H1 (cell line): Measurements from ENCODE around the gene RPL31. TPM values are rescaled to one million over a fixed set of nuclear protein-coding genes. Genes with fewer than 3 reads are reported as not detected.

ENCODE experiments used
- CTCF ChIA-PET: fragments of 300-600 bp; sonication (Branson Sonifier 250); formaldehyde crosslinking; loops from one replicate; lab custom pipeline; 2021; ENCODE audit not compliant: partially characterized antibody; lab: Charles Lee
- POLR2A ChIA-PET: fragments of 300-600 bp; sonication (Branson Sonifier 250); formaldehyde crosslinking; loops from one replicate; lab custom pipeline; 2021; ENCODE audit warnings: inconsistent platforms; ENCODE audit not compliant: partially characterized antibody; lab: Charles Lee
- DNase-seq, 2 experiments: peaks; one replicate each; pipeline versions ENCODE4 v3.0.0 to v3.0.0-alpha.2; 2010 to 2022; ENCODE audit warnings: low spot score in 2 of 2, low read depth in 1 of 2, mixed read lengths in 1 of 2
- FAIRE-seq: peaks from 2 replicates; lab custom pipeline; 2011; peaks lifted over from hg19 to GRCh38; lab: Jason Lieb, UNC
- H2AFZ ChIP-seq: 2 replicates; pipeline ENCODE4 v1.8.1; 2012; ENCODE audit warnings: low read length, inconsistent platforms
- H2AK5ac ChIP-seq: 2 replicates; pipeline ENCODE4 v1.6.1; 2013; ENCODE audit warnings: low read depth, low read length
- H2BK120ac ChIP-seq: replicated peaks from 2 replicates; pipeline ENCODE3; 2013; ENCODE audit warnings: low read depth, low read length, inconsistent platforms
- H2BK12ac ChIP-seq: 2 replicates; pipeline ENCODE4 v1.6.1; 2013; ENCODE audit warnings: low read depth, low read length
- H2BK15ac ChIP-seq: 2 replicates; pipeline ENCODE4 v1.6.1; 2013; ENCODE audit warnings: low read length
- H2BK20ac ChIP-seq: 2 replicates; pipeline ENCODE4 v1.6.1; 2013; ENCODE audit warnings: low read length
- H2BK5ac ChIP-seq: 2 replicates; pipeline ENCODE4 v1.6.1; 2013; ENCODE audit warnings: low read depth, low read length
- H3K14ac ChIP-seq: 2 replicates; pipeline ENCODE4 v1.6.1; 2013; ENCODE audit warnings: inconsistent platforms; ENCODE audit not compliant: insufficient read length
- H3K18ac ChIP-seq: 2 replicates; pipeline ENCODE4 v1.6.1; 2013; ENCODE audit warnings: low read length; ENCODE audit errors: extremely low read depth
- H3K23ac ChIP-seq: 2 replicates; pipeline ENCODE4 v1.6.1; 2013; ENCODE audit warnings: inconsistent platforms; ENCODE audit not compliant: insufficient read length
- H3K23me2 ChIP-seq: 2 replicates; pipeline ENCODE4 v1.6.1; 2013; ENCODE audit warnings: low read depth, low read length
- H3K27ac ChIP-seq: 2 replicates; pipeline ENCODE4 v1.6.1; 2011; ENCODE audit warnings: low read depth, low read length, inconsistent platforms
- H3K27me3 ChIP-seq, 4 experiments: replicated peaks in 1 of 4; 1 replicate in 1 of 4; 2 replicates in 3 of 4; pipeline versions ENCODE4 v1.6.1 to v1.8.1; 2011 to 2013; ENCODE audit warnings: low read length in 3 of 4, mild to moderate bottlenecking in 3 of 4, inconsistent platforms in 2 of 4, mixed read lengths in 2 of 4, moderate library complexity in 1 of 4; ENCODE audit not compliant: control insufficient read depth in 3 of 4, insufficient read depth in 3 of 4; ENCODE audit errors: extremely low read depth in 1 of 4
- H3K36me3 ChIP-seq, 4 experiments: 2 replicates each; pipeline versions ENCODE4 v1.6.1 to v1.8.1; 2011 to 2013; ENCODE audit warnings: mild to moderate bottlenecking in 4 of 4, low read length in 3 of 4, moderate library complexity in 2 of 4, control low read depth in 1 of 4, inconsistent platforms in 1 of 4; ENCODE audit not compliant: insufficient read depth in 4 of 4, control insufficient read depth in 2 of 4
- H3K4ac ChIP-seq: replicated peaks from 2 replicates; pipeline ENCODE3; 2013; ENCODE audit warnings: low read length, low read depth, mixed read lengths, inconsistent platforms; ENCODE audit not compliant: insufficient read length
- H3K4me1 ChIP-seq, 4 experiments: replicated peaks in 1 of 4; 1 replicate in 1 of 4; 2 replicates in 3 of 4; pipeline versions ENCODE4 v1.6.1 to v1.8.1; 2011 to 2013; ENCODE audit warnings: low read length in 3 of 4, inconsistent platforms in 2 of 4, mixed read lengths in 1 of 4; ENCODE audit not compliant: insufficient read depth in 4 of 4, control insufficient read depth in 3 of 4
- H3K4me2 ChIP-seq, 2 experiments: 2 replicates each; pipeline versions ENCODE4 v1.6.1 to v1.8.1; 2011 to 2013; ENCODE audit warnings: low read depth in 2 of 2, low read length in 2 of 2, control low read depth in 1 of 2, inconsistent platforms in 1 of 2, mild to moderate bottlenecking in 1 of 2; ENCODE audit not compliant: insufficient read depth in 1 of 2
- H3K4me3 ChIP-seq, 4 experiments: fragments of 200-600, 300-600 bp in 1 of 4; sonication (generic), shearing (Covaris generic), sonication (Bioruptor Twin) in 1 of 4; 2 replicates each; pipeline versions ENCODE4 v1.5.1 to v1.8.1; 2011 to 2016; ENCODE audit warnings: low read length in 4 of 4, low read depth in 3 of 4, control low read depth in 2 of 4, inconsistent platforms in 2 of 4, mild to moderate bottlenecking in 2 of 4, mixed read lengths in 1 of 4, moderate library complexity in 1 of 4; ENCODE audit not compliant: insufficient read depth in 2 of 4; ENCODE audit errors: extremely low read depth in 1 of 4
- H3K56ac ChIP-seq: replicated peaks from 2 replicates; pipeline ENCODE3; 2013; ENCODE audit warnings: low read depth, mild to moderate bottlenecking, mixed read lengths, low read length, inconsistent platforms; ENCODE audit not compliant: insufficient read length
- H3K79me1 ChIP-seq: 2 replicates; pipeline ENCODE4 v1.6.1; 2013; ENCODE audit warnings: low read depth, low read length, control low read depth
- H3K79me2 ChIP-seq, 2 experiments: 2 replicates each; pipeline versions ENCODE4 v1.6.1 to v1.8.1; 2012 to 2013; ENCODE audit warnings: low read length in 2 of 2, mild to moderate bottlenecking in 2 of 2, inconsistent platforms in 1 of 2; ENCODE audit not compliant: insufficient read depth in 2 of 2, control insufficient read depth in 1 of 2
- H3K9ac ChIP-seq, 4 experiments: replicated peaks in 1 of 4; 1 replicate in 1 of 4; 2 replicates in 3 of 4; pipeline versions ENCODE4 v1.6.1 to v1.8.1; 2011 to 2013; ENCODE audit warnings: low read depth in 3 of 4, low read length in 3 of 4, control low read depth in 2 of 4, mild to moderate bottlenecking in 2 of 4, moderate library complexity in 2 of 4, inconsistent platforms in 1 of 4; ENCODE audit errors: extremely low read depth in 1 of 4
- H3K9me3 ChIP-seq, 2 experiments: 2 replicates each; pipeline versions ENCODE4 v1.6.1 to v1.8.1; 2012 to 2013; ENCODE audit warnings: mild to moderate bottlenecking in 2 of 2, moderate library complexity in 2 of 2, control low read depth in 1 of 2, inconsistent platforms in 1 of 2, low read depth in 1 of 2, low read length in 1 of 2, mixed read lengths in 1 of 2; ENCODE audit not compliant: insufficient read depth in 2 of 2
- H4K20me1 ChIP-seq, 2 experiments: replicated peaks in 1 of 2; 2 replicates each; pipeline versions ENCODE3 to v1.8.1; 2011 to 2013; ENCODE audit warnings: inconsistent platforms in 2 of 2, low read length in 2 of 2, mild to moderate bottlenecking in 1 of 2; ENCODE audit not compliant: insufficient read depth in 2 of 2, control insufficient read depth in 1 of 2
- H4K5ac ChIP-seq: 2 replicates; pipeline ENCODE4 v1.6.1; 2013; ENCODE audit warnings: low read length, low read depth, mixed read lengths, inconsistent platforms; ENCODE audit not compliant: insufficient read length
- H4K8ac ChIP-seq: 2 replicates; pipeline ENCODE4 v1.8.0; 2013; ENCODE audit warnings: mild to moderate bottlenecking, moderate library complexity, low read length, inconsistent platforms; ENCODE audit not compliant: insufficient read depth; ENCODE audit errors: extremely low read depth
- H4K91ac ChIP-seq: replicated peaks from 2 replicates; pipeline ENCODE3; 2013; ENCODE audit warnings: low read length, mixed read lengths, inconsistent platforms; ENCODE audit not compliant: insufficient read length
- ASH2L ChIP-seq: fragments of 200-600, 300-600 bp; sonication (generic); IDR thresholded peaks from one replicate; pipeline ENCODE4 v1.7.1; 2017; ENCODE audit warnings: low read length
- CBX5 ChIP-seq: fragments of 300-800, 300-1000 bp; sonication (generic); IDR thresholded peaks from 2 replicates; pipeline ENCODE4 v1.7.1; 2016; ENCODE audit warnings: antibody characterized with exemption, low read length, low read depth
- CTBP2 ChIP-seq: IDR thresholded peaks from 2 replicates; pipeline ENCODE4 v1.7.0; 2011; ENCODE audit warnings: borderline replicate concordance, mild to moderate bottlenecking, moderate library complexity, mixed read lengths, low read length; ENCODE audit not compliant: insufficient read depth, insufficient read length
- EP300 ChIP-seq, 2 experiments: IDR thresholded peaks; 1 replicate in 1 of 2; 2 replicates in 1 of 2; pipeline ENCODE4 v1.6.1; 2011 to 2012; ENCODE audit warnings: low read depth in 2 of 2, low read length in 2 of 2, mild to moderate bottlenecking in 2 of 2, borderline replicate concordance in 1 of 2, inconsistent platforms in 1 of 2, moderate library complexity in 1 of 2
- GABPA ChIP-seq: IDR thresholded peaks from 2 replicates; pipeline ENCODE4 v1.6.1; 2011; ENCODE audit warnings: mild to moderate bottlenecking, low read length, moderate library complexity, borderline replicate concordance; ENCODE audit not compliant: insufficient read depth
- GTF2F1 ChIP-seq: IDR thresholded peaks from 2 replicates; pipeline ENCODE4 v1.6.1; 2012; ENCODE audit warnings: low read depth, low read length, improper control_type of control experiment, borderline replicate concordance
- NRF1 ChIP-seq: IDR thresholded peaks from 2 replicates; pipeline ENCODE4 v1.6.1; 2011; ENCODE audit warnings: mild to moderate bottlenecking, low read depth, low read length, improper control_type of control experiment
- RNF2 ChIP-seq: fragments of 200-900, 300-1000 bp; sonication (generic); IDR thresholded peaks from 2 replicates; pipeline ENCODE4 v1.7.1; 2016; ENCODE audit warnings: borderline replicate concordance, low read depth, mild to moderate bottlenecking, antibody characterized with exemption, low read length; ENCODE audit not compliant: poor library complexity, severe bottlenecking; ENCODE audit errors: missing control alignments
- TBP ChIP-seq: IDR thresholded peaks from 2 replicates; pipeline ENCODE4 v1.6.1; 2011; ENCODE audit warnings: low read depth, low read length, improper control_type of control experiment
- TCF12 ChIP-seq: IDR thresholded peaks from 2 replicates; pipeline ENCODE4 v1.6.1; 2011; ENCODE audit warnings: low read depth, mild to moderate bottlenecking, low read length
- WGBS, 2 experiments: shearing (Covaris generic) in 1 of 2; methylation state at CpG; one replicate each; pipeline versions ENCODE4 v1.1.6 to v1.1.7; 2013 to 2015; ENCODE audit warnings: low lambda C conversion rate in 2 of 2, mixed read lengths in 2 of 2, inconsistent platforms in 1 of 2, low coverage in 1 of 2, missing lambda C conversion rate in 1 of 2; ENCODE audit not compliant: insufficient replicate concordance in 2 of 2, insufficient coverage in 1 of 2, insufficient read length in 1 of 2; ENCODE audit errors: extremely low coverage in 1 of 2, missing lambda C conversion rate in 1 of 2; 5-methylcytosine and 5-hydroxymethylcytosine counted together
- polyA plus RNA-seq, 7 experiments: library from polyadenylated mRNA; depleted of rRNA in 3 of 7; stranded (reverse) in 5 of 7; unstranded in 2 of 7; fragments of >200 nt in 5 of 7; fragments of 200-250 nt in 2 of 7; gene quantifications; 1 replicate in 5 of 7; 2 replicates in 1 of 7; 4 replicates in 1 of 7; pipeline versions ENCODE4 v1.2.1 to v1.2.3, GENCODE V29; 2011 to 2013; ENCODE audit warnings: missing spikeins in 2 of 7, mixed read lengths in 2 of 7
- total RNA-seq: library from RNA; stranded (reverse); fragmentation: NEBNext Ultra II Directional; extraction: Animal tissue kit (Norgen Biotek cat#: 25700); gene quantifications from 2 replicates; pipeline ENCODE4 v1.2.1, GENCODE V29; 2021
- TF ChIP-seq, protein P1 (sequence below): IDR thresholded peaks from 2 replicates; pipeline ENCODE4 v1.6.1; 2012; ENCODE audit warnings: low read length, inconsistent platforms

Gene RPL31
- total and polyA plus RNA-seq, 2 of the 8 experiments (the other 6 are each of a cell fraction or from before 2014, with no cell fraction given), result 1,463 to 1,722 TPM

DNA sequence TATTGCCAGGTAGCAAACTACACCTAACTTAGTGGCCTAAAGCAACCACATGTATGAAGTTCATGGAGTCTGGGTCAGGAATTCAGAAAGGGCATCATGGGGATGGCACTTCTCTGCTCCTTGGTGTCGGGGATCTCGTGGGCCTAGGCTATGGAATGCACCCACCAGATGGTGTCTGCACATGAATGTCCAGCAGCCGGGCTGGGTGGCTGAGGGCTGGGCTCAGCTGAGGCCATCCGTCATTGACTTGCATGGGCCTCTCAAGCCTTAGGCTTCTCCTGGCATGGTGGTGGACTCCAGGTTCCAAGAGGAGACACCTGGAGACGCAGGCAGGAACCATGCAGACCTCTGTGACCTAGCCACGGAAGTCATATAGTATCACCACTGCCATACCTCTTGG is 26.0 kb upstream of the RPL31 start:
- Histone ChIP-seq H3K9me3 (no peaks in the 10 kb centered on the region), H2BK20ac (no peak overlapping the region), H2AFZ (no peak overlapping the region), H3K79me1 (no peaks in the 10 kb centered on the region), H3K36me3 (no peaks in the 10 kb centered on the region), H3K56ac (no peak overlapping the region), H3K4ac (no peak overlapping the region), H3K4me2 (no peak overlapping the region), H4K91ac (no peak overlapping the region), H2BK120ac (no peak overlapping the region), H2AK5ac (no peak overlapping the region), H3K4me3 (no peak overlapping the region), H3K27me3 (no peaks in the 10 kb centered on the region), H3K27ac (no peak overlapping the region), H3K9ac (no peak overlapping the region), H3K4me1 (peaks cover 0 to 2% (median 0%) of the 10 kb centered on the region in 4 experiments; a peak in 2 of 7 replicates), H3K18ac (no peak overlapping the region), H3K14ac (no peak overlapping the region), H2BK15ac (no peak overlapping the region), H2BK12ac (no peak overlapping the region), H4K8ac (no peak overlapping the region; the same call in 1 of the 2 replicates), H3K79me2 (no peaks in the 10 kb centered on the region), H4K5ac (no peak overlapping the region), H2BK5ac (no peak overlapping the region), H4K20me1 (no peaks in the 10 kb centered on the region), H3K23me2 (no peaks in the 10 kb centered on the region), H3K23ac (no peak overlapping the region)
- DNase-seq, result no peak
- FAIRE-seq, result no peak
- ChIA-PET POLR2A (interaction anchor here (3.2 kb wide), 1 partner anchor 27 kb away, joined by 12 read pairs; the partner anchor contains the start of gene RPL31), CTCF (interaction anchor here (0.7 to 1.9 kb wide), 8 partner anchors 9 to 370 kb away, joined by 3 to 9 read pairs (median 4); no protein-coding TSS in a partner anchor)
- WGBS, 2 experiments, result 91% methylated on average over 6 of the region's 6 CpGs; no CpG with 5 or more reads in 1 of the 2 experiments
- TF ChIP-seq CBX5 (no peak), RNF2 (no peak), CTBP2 (no peak), GTF2F1 (no peak), EP300 (IDR thresholded peaks at IDR 0.05; ENCODE audit: borderline replicate concordance in 1 of 2, low read depth in 2 of 2, low read length in 2 of 2) (no peak), ASH2L (no peak), TCF12 (no peak), NRF1 (no peak), TBP (no peak), GABPA (no peak)
- TF ChIP-seq, protein P1, sequence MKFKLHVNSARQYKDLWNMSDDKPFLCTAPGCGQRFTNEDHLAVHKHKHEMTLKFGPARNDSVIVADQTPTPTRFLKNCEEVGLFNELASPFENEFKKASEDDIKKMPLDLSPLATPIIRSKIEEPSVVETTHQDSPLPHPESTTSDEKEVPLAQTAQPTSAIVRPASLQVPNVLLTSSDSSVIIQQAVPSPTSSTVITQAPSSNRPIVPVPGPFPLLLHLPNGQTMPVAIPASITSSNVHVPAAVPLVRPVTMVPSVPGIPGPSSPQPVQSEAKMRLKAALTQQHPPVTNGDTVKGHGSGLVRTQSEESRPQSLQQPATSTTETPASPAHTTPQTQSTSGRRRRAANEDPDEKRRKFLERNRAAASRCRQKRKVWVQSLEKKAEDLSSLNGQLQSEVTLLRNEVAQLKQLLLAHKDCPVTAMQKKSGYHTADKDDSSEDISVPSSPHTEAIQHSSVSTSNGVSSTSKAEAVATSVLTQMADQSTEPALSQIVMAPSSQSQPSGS, result no peak
